LNCaP clone FGC (cell line): ENCODE results near the gene INSYN2A.

Source experiments
- DNase-seq: peaks from one replicate; pipeline ENCODE4 v3.0.0-alpha.2; 2011; ENCODE audit warnings: low read depth
- H3K4me3 ChIP-seq: 2 replicates; pipeline ENCODE4 v1.5.1; 2011; ENCODE audit warnings: mild to moderate bottlenecking, low read depth, low read length, control low read depth
- TF ChIP-seq, protein P1 (sequence below): IDR thresholded peaks from 2 replicates; pipeline ENCODE4 v1.5.1; 2012; ENCODE audit warnings: mild to moderate bottlenecking; ENCODE audit not compliant: control insufficient read depth, insufficient read depth; ENCODE audit errors: extremely low read depth

Gene INSYN2A

GRCh38 chr10:127215866-127216265 is 19.5 kb upstream of the INSYN2A start:
- TF ChIP-seq, protein P1, sequence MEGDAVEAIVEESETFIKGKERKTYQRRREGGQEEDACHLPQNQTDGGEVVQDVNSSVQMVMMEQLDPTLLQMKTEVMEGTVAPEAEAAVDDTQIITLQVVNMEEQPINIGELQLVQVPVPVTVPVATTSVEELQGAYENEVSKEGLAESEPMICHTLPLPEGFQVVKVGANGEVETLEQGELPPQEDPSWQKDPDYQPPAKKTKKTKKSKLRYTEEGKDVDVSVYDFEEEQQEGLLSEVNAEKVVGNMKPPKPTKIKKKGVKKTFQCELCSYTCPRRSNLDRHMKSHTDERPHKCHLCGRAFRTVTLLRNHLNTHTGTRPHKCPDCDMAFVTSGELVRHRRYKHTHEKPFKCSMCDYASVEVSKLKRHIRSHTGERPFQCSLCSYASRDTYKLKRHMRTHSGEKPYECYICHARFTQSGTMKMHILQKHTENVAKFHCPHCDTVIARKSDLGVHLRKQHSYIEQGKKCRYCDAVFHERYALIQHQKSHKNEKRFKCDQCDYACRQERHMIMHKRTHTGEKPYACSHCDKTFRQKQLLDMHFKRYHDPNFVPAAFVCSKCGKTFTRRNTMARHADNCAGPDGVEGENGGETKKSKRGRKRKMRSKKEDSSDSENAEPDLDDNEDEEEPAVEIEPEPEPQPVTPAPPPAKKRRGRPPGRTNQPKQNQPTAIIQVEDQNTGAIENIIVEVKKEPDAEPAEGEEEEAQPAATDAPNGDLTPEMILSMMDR: no peak
- no peak overlapping the region for H3K4me3 ChIP-seq
- DNase-seq: no peak

DNA sequence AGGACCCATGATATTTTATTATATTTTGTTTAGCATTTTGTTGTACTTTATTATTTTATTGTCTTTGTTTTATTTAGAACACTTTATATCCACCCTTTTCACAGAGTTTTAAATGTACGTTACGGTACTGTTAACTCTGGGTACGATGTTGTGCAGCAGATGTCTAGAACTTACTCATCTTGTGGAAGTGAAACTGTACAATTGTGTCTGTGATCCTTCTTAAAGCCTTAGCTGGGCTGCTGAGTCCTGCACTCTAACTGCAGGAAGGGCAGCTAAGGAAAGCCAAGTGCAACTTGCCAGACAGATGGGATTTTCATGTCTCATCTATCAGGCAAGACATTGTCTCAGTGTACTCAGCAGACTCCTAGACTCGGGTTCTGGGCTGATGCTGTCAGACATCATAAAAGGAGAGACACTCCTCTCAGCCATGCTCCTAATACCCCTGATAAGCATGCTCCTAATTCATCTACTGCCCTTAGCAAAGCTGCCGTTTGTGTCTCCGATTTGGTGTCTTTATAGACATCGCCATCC is 14.6 kb upstream of the INSYN2A start:
- DNase-seq: no peak
- no peak overlapping the region for H3K4me3 ChIP-seq
- TF ChIP-seq, protein P1: no peak

DNA sequence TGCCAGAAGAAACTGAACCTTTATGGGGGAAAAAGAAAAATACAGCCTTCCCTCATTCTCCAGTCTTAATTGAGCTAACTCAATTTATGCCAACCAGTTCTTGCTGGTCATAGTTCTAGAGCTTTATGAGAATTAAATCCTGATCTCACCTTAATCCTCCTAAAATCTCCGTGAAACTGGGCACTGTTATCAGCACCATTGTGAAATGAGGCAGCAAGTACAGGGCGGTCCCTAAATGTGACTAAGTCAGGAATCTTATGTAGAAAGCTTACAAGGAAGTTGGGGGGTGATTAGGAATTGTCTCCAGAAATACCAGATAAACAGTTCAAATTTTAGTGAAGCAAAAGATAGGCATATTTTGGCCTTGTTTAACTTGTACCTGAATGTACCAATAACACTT is 10.7 kb upstream of the INSYN2A start:
- TF ChIP-seq, protein P1: no peak
- H3K4me3 ChIP-seq: no peak overlapping the region
- DNase-seq: no peak

- no peak for DNase-seq
- H3K4me3 ChIP-seq: no peak overlapping the region
- TF ChIP-seq, protein P1: no peak
These were observed 6.7 kb upstream of the INSYN2A start for GRCh38 chr10:127203067-127203466.

GRCh38 chr10:127200646-127201045 is 4.3 kb upstream of the INSYN2A start:
- H3K4me3 ChIP-seq: no peak overlapping the region
- TF ChIP-seq, protein P1: no peak
- no peak for DNase-seq

GRCh38 chr10:127198721-127199120 is 2.3 kb upstream of the INSYN2A start:
- no peak overlapping the region for H3K4me3 ChIP-seq
- no peak for DNase-seq
- TF ChIP-seq, protein P1: no peak

GRCh38 chr10:127198307-127198706 is 1.9 kb upstream of the INSYN2A start:
- DNase-seq: no peak
- no peak overlapping the region for H3K4me3 ChIP-seq
- TF ChIP-seq, protein P1: peak; percentile 67
